Astrocyte (in vitro differentiated cells and primary cell): Measurements from ENCODE around the gene ABTB2. TPM values are rescaled to one million over a fixed set of nuclear protein-coding genes. Genes with fewer than 3 reads are reported as not detected.

ENCODE experiments used
- DNase-seq: peaks from one replicate; pipeline ENCODE4 v3.0.0-alpha.2; 2010; ENCODE audit warnings: low read depth
- FAIRE-seq: peaks from 2 replicates; lab custom pipeline; 2011; peaks lifted over from hg19 to GRCh38; lab: Jason Lieb, UNC
- H2AFZ ChIP-seq: 2 replicates; pipeline ENCODE4 v1.6.0; 2012; ENCODE audit warnings: low read depth, low read length, inconsistent platforms
- H3K27ac ChIP-seq: 2 replicates; pipeline ENCODE4 v1.5.1; 2011; ENCODE audit warnings: low read depth, low read length, inconsistent platforms
- H3K27me3 ChIP-seq: 2 replicates; pipeline ENCODE4 v1.6.0; 2011; ENCODE audit warnings: low read length, inconsistent platforms; ENCODE audit not compliant: insufficient read depth
- H3K36me3 ChIP-seq: 2 replicates; pipeline ENCODE4 v1.5.1; 2011; ENCODE audit warnings: low read length, inconsistent platforms; ENCODE audit not compliant: insufficient read depth
- H3K4me1 ChIP-seq: 2 replicates; pipeline ENCODE4 v1.5.1; 2011; ENCODE audit warnings: low read length, inconsistent platforms; ENCODE audit not compliant: insufficient read depth
- H3K4me2 ChIP-seq: 2 replicates; pipeline ENCODE4 v1.6.0; 2012; ENCODE audit warnings: low read length, inconsistent platforms
- H3K4me3 ChIP-seq: 2 replicates; pipeline ENCODE4 v1.5.1; 2011; ENCODE audit warnings: low read depth, mild to moderate bottlenecking, low read length, inconsistent platforms; ENCODE audit not compliant: insufficient read depth
- H3K79me2 ChIP-seq: 2 replicates; pipeline ENCODE4 v1.6.0; 2012; ENCODE audit warnings: mild to moderate bottlenecking, low read length, inconsistent platforms; ENCODE audit not compliant: insufficient read depth
- H3K9ac ChIP-seq: 2 replicates; pipeline ENCODE4 v1.6.0; 2012; ENCODE audit warnings: mild to moderate bottlenecking, low read length, inconsistent platforms
- H3K9me3 ChIP-seq: 2 replicates; pipeline ENCODE4 v1.5.1; 2012; ENCODE audit warnings: low read depth, mild to moderate bottlenecking, low read length, inconsistent platforms; ENCODE audit not compliant: insufficient read depth
- H4K20me1 ChIP-seq: 2 replicates; pipeline ENCODE4 v1.6.0; 2012; ENCODE audit warnings: low read length, inconsistent platforms; ENCODE audit not compliant: insufficient read depth
- H3K27ac Mint-ChIP-seq: one replicate; pipeline ENCODE4 v1.8.0; 2021; ENCODE audit warnings: mild to moderate bottlenecking, mixed read lengths; ENCODE audit not compliant: unreplicated experiment
- H3K27me3 Mint-ChIP-seq: one replicate; pipeline ENCODE4 v1.8.0; 2021; ENCODE audit warnings: low read depth, mixed read lengths; ENCODE audit not compliant: unreplicated experiment
- H3K36me3 Mint-ChIP-seq: one replicate; pipeline ENCODE4 v1.8.0; 2021; ENCODE audit warnings: low read depth, mixed read lengths; ENCODE audit not compliant: unreplicated experiment
- H3K4me1 Mint-ChIP-seq: one replicate; pipeline ENCODE4 v1.8.0; 2021; ENCODE audit warnings: low read depth, mixed read lengths; ENCODE audit not compliant: unreplicated experiment
- H3K4me3 Mint-ChIP-seq: one replicate; pipeline ENCODE4 v1.8.0; 2021; ENCODE audit warnings: mild to moderate bottlenecking, moderate library complexity, mixed read lengths; ENCODE audit not compliant: unreplicated experiment
- H3K9me3 Mint-ChIP-seq: one replicate; pipeline ENCODE4 v1.8.0; 2021; ENCODE audit warnings: mild to moderate bottlenecking, mixed read lengths; ENCODE audit not compliant: unreplicated experiment
- CTCF ChIP-seq: IDR thresholded peaks from 2 replicates; pipeline ENCODE4 v1.5.1; 2011; ENCODE audit warnings: low read depth, mild to moderate bottlenecking, inconsistent platforms, low read length, moderate library complexity; ENCODE audit not compliant: insufficient read depth
- EZH2 ChIP-seq: IDR thresholded peaks from 2 replicates; pipeline ENCODE4 v1.6.1; 2012; ENCODE audit warnings: mild to moderate bottlenecking, low read length, inconsistent platforms; ENCODE audit not compliant: insufficient read depth
- total RNA-seq: library from RNA; stranded (reverse); gene quantifications from 2 replicates; pipeline ENCODE4 v1.2.1, GENCODE V29; 2021

The ABTB2 gene
- total RNA-seq, 1 donor from 2014 or later: 14.1 TPM

GRCh38 chr11:34251589-34251980 is 106.2 kb downstream of the ABTB2 start:
- Histone ChIP-seq H3K9ac (peak overlapping the region; percentile 57), H2AFZ (peak overlapping the region; percentile 63), H3K4me2 (peak overlapping the region; percentile 88), H3K9me3 (no peaks in the 10 kb centered on the region), H3K27ac (peak overlapping the region; percentile 67), H3K4me3 (peak overlapping the region; percentile 43), H3K79me2 (peaks cover 3% of the 10 kb centered on the region), H4K20me1 (peaks cover 13% of the 10 kb centered on the region), H3K4me1 (peaks cover 17% of the 10 kb centered on the region), H3K36me3 (no peaks in the 10 kb centered on the region), H3K27me3 (no peaks in the 10 kb centered on the region)
- Mint-ChIP-seq H3K27ac (peak overlapping the region; percentile 51), H3K4me3 (no peak overlapping the region), H3K27me3 (no peaks in the 10 kb centered on the region), H3K9me3 (no peaks in the 10 kb centered on the region), H3K4me1 (peaks cover 30% of the 10 kb centered on the region), H3K36me3 (no peaks in the 10 kb centered on the region)
- FAIRE-seq (no peak), DNase-seq (peak; percentile 53)
- TF ChIP-seq EZH2: no peak
- TF ChIP-seq CTCF: no peak

DNA sequence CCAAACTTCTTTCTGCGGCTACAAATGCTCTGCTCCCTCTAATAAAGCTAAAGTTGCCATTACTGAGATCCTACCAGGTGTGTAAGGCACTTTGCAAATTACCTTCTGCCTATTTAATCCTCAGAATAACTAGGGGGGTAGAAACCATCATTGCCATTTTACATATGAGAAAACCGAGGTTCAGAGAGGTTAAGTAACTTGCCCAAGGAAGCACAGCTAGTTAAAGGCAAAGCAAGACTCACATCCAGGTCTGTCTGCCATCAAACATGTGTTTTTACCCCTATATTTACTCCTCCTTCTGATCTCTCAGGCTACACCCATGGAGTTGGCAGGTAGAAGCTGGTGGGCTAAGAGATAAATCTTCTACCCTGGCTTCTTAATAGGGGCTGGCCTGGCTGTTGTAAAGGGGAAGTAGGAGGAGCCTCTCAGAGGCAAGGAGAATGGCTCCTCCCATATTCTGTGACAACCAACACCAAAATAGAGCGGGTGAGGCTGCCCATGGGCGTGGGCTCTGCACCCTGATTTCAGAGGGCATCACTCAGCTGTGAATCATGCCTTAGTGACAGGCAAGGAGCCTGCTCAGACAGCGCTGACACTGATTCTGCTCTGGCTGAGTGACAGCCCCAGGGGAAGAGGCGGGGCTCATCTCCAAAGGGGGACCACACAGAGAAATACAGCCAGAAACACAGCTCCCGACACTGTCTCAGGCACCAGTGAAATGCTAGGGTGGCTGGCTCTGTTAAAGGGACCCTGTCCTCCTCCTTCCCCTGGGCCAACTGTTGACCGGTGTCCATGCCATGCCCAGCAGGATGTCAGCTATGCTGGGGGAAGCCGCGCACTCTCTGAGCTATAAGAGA is 106.8 kb downstream of the ABTB2 start:
- Mint-ChIP-seq H3K9me3 (no peaks in the 10 kb centered on the region), H3K36me3 (no peaks in the 10 kb centered on the region), H3K27me3 (no peaks in the 10 kb centered on the region), H3K4me1 (peaks cover 30% of the 10 kb centered on the region), H3K4me3 (no peak overlapping the region), H3K27ac (peak overlapping the region; percentile 51)
- Histone ChIP-seq H3K27me3 (no peaks in the 10 kb centered on the region), H2AFZ (peak overlapping the region; percentile 63), H3K4me2 (peak overlapping the region; percentile 88), H3K79me2 (peaks cover 3% of the 10 kb centered on the region), H3K36me3 (no peaks in the 10 kb centered on the region), H3K4me1 (peaks cover 17% of the 10 kb centered on the region), H4K20me1 (peaks cover 7% of the 10 kb centered on the region), H3K4me3 (peak overlapping the region; percentile 43), H3K9me3 (no peaks in the 10 kb centered on the region), H3K27ac (peak overlapping the region; percentile 67), H3K9ac (peak overlapping the region; percentile 57)
- no peak for FAIRE-seq
- no peak for DNase-seq
- no peak for TF ChIP-seq EZH2
- TF ChIP-seq CTCF: no peak

GRCh38 chr11:34250211-34250610 is 107.6 kb downstream of the ABTB2 start:
- Histone ChIP-seq H3K9ac (no peak overlapping the region), H4K20me1 (peaks cover 7% of the 10 kb centered on the region), H3K79me2 (peaks cover 3% of the 10 kb centered on the region), H3K4me2 (no peak overlapping the region), H3K9me3 (no peaks in the 10 kb centered on the region), H3K27ac (no peak overlapping the region), H3K27me3 (no peaks in the 10 kb centered on the region), H3K36me3 (no peaks in the 10 kb centered on the region), H2AFZ (no peak overlapping the region), H3K4me1 (peaks cover 17% of the 10 kb centered on the region), H3K4me3 (no peak overlapping the region)
- DNase-seq: no peak
- TF ChIP-seq EZH2 (no peak), CTCF (no peak)
- Mint-ChIP-seq H3K9me3 (no peaks in the 10 kb centered on the region), H3K27ac (no peak overlapping the region), H3K4me3 (no peak overlapping the region), H3K36me3 (no peaks in the 10 kb centered on the region), H3K27me3 (no peaks in the 10 kb centered on the region), H3K4me1 (peaks cover 35% of the 10 kb centered on the region)
- FAIRE-seq: no peak
